PC-9 (cell line): Measurements from ENCODE around the gene MACROD2. TPM values are rescaled to one million over a fixed set of nuclear protein-coding genes. Genes with fewer than 3 reads are reported as not detected.

Experiments
- BruUV-seq: library from RNA; stranded (reverse); fragments of 400-500 nt; replicated peaks from 2 replicates; lab custom pipeline; 2021; lab: Mats Ljungman, UMichigan
- CTCF ChIA-PET: fragments of 300-600 bp; sonication (Branson Sonifier 250); formaldehyde crosslinking; loops from one replicate; lab custom pipeline; 2022; ENCODE audit warnings: antibody characterized with exemption; lab: Charles Lee
- POLR2A ChIA-PET: fragments of 300-600 bp; sonication (Branson Sonifier 250); formaldehyde crosslinking; loops from one replicate; lab custom pipeline; 2022; ENCODE audit warnings: antibody characterized with exemption; ENCODE audit not compliant: unreplicated experiment; lab: Charles Lee
- DNase-seq, 2 experiments: peaks; one replicate each; pipeline versions ENCODE4 v3.0.0 to v3.0.0-alpha.2; 2015 to 2022; ENCODE audit warnings: mixed read lengths in 1 of 2
- H2AFZ ChIP-seq: fragments of 200-600 bp; sonication (generic); 2 replicates; pipeline ENCODE4 v1.8.1; 2017; ENCODE audit warnings: antibody characterized with exemption
- H3F3A ChIP-seq: fragments of 200-600 bp; sonication (generic); 2 replicates; pipeline ENCODE4 v1.8.1; 2017; ENCODE audit warnings: antibody characterized with exemption, mild to moderate bottlenecking, low read depth; ENCODE audit not compliant: insufficient read depth
- H3K27ac ChIP-seq: fragments of 200-600 bp; sonication (generic); 2 replicates; pipeline ENCODE4 v1.6.1; 2016; ENCODE audit warnings: mixed run types
- H3K27me3 ChIP-seq: fragments of 200-600 bp; sonication (generic); 2 replicates; pipeline ENCODE4 v1.6.1; 2016; ENCODE audit warnings: low read depth, mixed run types; ENCODE audit not compliant: insufficient read depth
- H3K36me3 ChIP-seq: fragments of 200-600 bp; sonication (generic); 2 replicates; pipeline ENCODE4 v1.6.1; 2016; ENCODE audit warnings: low read depth, mixed run types
- H3K4me1 ChIP-seq: fragments of 200-600 bp; sonication (generic); replicated peaks from 2 replicates; pipeline ENCODE4 v1.6.1; 2016; ENCODE audit warnings: mixed run types; ENCODE audit not compliant: insufficient read depth
- H3K4me2 ChIP-seq: fragments of 200-600 bp; sonication (generic); 2 replicates; pipeline ENCODE4 v1.6.1; 2017; ENCODE audit warnings: mixed run types
- H3K4me3 ChIP-seq: fragments of 200-600 bp; sonication (generic); 2 replicates; pipeline ENCODE4 v1.6.1; 2016; ENCODE audit warnings: mixed run types
- H3K79me2 ChIP-seq: fragments of 200-600 bp; sonication (generic); 2 replicates; pipeline ENCODE4 v1.6.1; 2017; ENCODE audit warnings: low read depth, mixed run types
- H3K9me2 ChIP-seq: fragments of 200-600 bp; sonication (generic); 2 replicates; pipeline ENCODE4 v1.8.1; 2017; ENCODE audit warnings: mild to moderate bottlenecking; ENCODE audit not compliant: insufficient read depth
- H3K9me3 ChIP-seq: fragments of 200-600 bp; sonication (generic); 2 replicates; pipeline ENCODE4 v1.8.1; 2016; ENCODE audit warnings: low read depth; ENCODE audit not compliant: insufficient read depth
- H4K20me1 ChIP-seq: fragments of 200-600 bp; sonication (generic); 2 replicates; pipeline ENCODE4 v1.8.1; 2017; ENCODE audit not compliant: insufficient read depth
- EZH2 ChIP-seq: fragments of 200-600 bp; sonication (generic); IDR thresholded peaks from 2 replicates; pipeline ENCODE4 v1.8.0; 2017; ENCODE audit warnings: antibody characterized with exemption, low read depth
- intact Hi-C: fragments of 100-400 bp; cut with micrococcal nuclease; formaldehyde crosslinking; loops from one replicate; pipeline ENCODE4 v1.10.0; 2022; ENCODE audit not compliant: unreplicated experiment
- total RNA-seq: library from RNA; stranded (reverse); gene quantifications from 2 replicates; pipeline ENCODE4 v1.2.3, GENCODE V29; 2021
- TF ChIP-seq, protein P1 (sequence below): fragments of 200-600 bp; sonication (generic); conservative IDR thresholded peaks from 2 replicates; pipeline ENCODE4 v1.6.1; 2017; ENCODE audit warnings: mixed run types, antibody characterized with exemption, mild to moderate bottlenecking, moderate library complexity

The MACROD2 gene
- total RNA-seq, 1 experiment from 2014 or later = 11.4 TPM

DNA sequence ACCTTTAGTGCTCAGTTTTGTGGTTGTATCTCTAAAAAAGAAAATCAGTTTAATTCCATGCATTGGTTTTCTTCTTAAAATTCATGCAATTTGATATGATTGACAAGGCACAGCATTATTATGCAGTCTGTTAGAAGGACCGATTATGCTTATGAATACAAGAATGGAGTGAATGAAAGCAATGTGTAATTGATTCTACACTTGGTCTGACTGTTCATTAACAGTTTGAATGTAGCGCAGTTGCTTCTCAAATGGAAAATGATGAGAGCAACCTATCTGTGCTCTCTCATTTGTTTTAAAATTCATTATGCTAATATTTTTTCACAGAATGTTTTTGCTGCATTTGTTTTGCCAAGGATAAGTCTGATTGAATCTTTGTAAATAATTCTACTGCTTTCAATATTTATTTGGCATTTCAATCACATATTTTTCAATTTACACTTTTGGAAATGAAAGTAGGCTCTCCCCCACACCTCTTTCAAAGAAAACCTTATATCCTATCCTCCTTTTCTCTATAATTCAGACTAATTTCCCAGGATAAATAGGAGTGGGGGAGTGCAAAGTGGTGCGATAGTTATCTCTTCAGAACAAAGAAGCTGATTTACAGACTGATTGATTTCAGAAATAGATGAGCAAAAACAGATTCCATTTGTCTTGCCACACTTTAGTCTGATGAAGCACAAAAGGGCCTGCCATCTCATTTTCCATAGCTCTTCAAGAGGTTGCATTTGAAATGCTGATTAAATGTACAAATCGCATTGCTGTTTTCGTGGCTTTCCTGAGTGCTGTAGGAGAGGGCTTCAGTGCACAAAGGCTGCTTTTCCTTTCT, 1227.4 kb downstream of the MACROD2 start:
- Histone ChIP-seq H3K36me3 (no peaks in the 10 kb centered on the region), H3K27me3 (no peaks in the 10 kb centered on the region), H3K9me2 (no peaks in the 10 kb centered on the region), H3K79me2 (no peaks in the 10 kb centered on the region), H3K4me2 (no peak overlapping the region), H3F3A (no peaks in the 10 kb centered on the region), H3K4me3 (no peak overlapping the region), H4K20me1 (no peaks in the 10 kb centered on the region), H3K27ac (no peak overlapping the region), H2AFZ (no peak overlapping the region), H3K4me1 (0 out of 2 replicates have a peak, but pooled peaks cover 4% of the 10 kb centered on the region), H3K9me3 (no peaks in the 10 kb centered on the region)
- DNase-seq = no peak
- ChIA-PET CTCF (no interaction called here), POLR2A (no interaction called here)
- no TSS peak for BruUV-seq
- TF ChIP-seq, protein P1, sequence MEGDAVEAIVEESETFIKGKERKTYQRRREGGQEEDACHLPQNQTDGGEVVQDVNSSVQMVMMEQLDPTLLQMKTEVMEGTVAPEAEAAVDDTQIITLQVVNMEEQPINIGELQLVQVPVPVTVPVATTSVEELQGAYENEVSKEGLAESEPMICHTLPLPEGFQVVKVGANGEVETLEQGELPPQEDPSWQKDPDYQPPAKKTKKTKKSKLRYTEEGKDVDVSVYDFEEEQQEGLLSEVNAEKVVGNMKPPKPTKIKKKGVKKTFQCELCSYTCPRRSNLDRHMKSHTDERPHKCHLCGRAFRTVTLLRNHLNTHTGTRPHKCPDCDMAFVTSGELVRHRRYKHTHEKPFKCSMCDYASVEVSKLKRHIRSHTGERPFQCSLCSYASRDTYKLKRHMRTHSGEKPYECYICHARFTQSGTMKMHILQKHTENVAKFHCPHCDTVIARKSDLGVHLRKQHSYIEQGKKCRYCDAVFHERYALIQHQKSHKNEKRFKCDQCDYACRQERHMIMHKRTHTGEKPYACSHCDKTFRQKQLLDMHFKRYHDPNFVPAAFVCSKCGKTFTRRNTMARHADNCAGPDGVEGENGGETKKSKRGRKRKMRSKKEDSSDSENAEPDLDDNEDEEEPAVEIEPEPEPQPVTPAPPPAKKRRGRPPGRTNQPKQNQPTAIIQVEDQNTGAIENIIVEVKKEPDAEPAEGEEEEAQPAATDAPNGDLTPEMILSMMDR = no peak
- TF ChIP-seq EZH2 = no peak
- intact Hi-C loops = no loop called here

DNA sequence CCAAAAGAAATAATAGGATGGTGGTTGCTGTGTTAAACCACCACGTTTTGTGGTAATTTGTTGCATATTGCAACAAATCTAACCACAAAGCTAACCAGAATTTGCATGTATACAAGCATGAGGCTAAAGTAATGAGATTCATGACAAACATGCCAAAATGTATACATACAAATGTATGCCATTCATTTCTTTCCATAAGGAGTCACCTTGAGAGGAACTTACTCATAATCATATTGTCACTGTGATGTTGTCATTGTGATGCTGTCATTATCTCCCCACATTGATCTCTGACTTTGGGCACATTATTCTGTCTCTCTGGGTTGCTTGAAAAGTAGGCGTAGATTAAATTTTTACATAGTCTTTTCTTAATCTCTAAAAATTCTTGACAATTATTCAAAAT, 1228.9 kb downstream of the MACROD2 start:
- Histone ChIP-seq H4K20me1 (no peaks in the 10 kb centered on the region), H3K4me1 (0 out of 2 replicates have a peak, but pooled peaks cover 4% of the 10 kb centered on the region), H3K9me3 (no peaks in the 10 kb centered on the region), H3K4me2 (no peak overlapping the region), H3F3A (no peaks in the 10 kb centered on the region), H3K9me2 (no peaks in the 10 kb centered on the region), H3K27me3 (no peaks in the 10 kb centered on the region), H2AFZ (no peak overlapping the region), H3K79me2 (no peaks in the 10 kb centered on the region), H3K36me3 (no peaks in the 10 kb centered on the region), H3K4me3 (no peak overlapping the region), H3K27ac (no peak overlapping the region)
- ChIA-PET CTCF (no interaction called here), POLR2A (no interaction called here)
- intact Hi-C loops = no loop called here
- DNase-seq = no peak
- TF ChIP-seq, protein P1 = no peak
- TF ChIP-seq EZH2 = no peak
- BruUV-seq = no TSS peak

DNA sequence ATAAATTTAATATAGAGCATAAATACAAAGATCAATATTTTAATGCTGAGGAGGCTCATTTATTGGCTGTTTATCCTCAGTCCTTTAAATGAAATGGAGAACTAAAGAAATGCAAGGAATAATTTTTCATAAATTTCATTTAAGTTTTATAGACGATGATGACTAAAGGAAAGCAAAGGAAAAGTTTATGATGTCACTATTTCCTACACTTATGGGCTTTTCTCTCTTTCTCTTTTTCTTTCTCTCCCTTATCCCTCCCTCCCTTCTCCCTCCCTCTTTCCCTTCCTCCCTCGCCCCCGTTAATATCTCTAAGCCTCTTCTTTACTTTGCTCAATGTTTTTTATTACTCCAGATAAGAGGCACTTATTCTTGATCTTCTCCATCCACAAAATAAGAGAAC, 1231.8 kb downstream of the MACROD2 start:
- Histone ChIP-seq H3K27ac (no peak overlapping the region), H3K27me3 (no peaks in the 10 kb centered on the region), H3K36me3 (no peaks in the 10 kb centered on the region), H3K79me2 (no peaks in the 10 kb centered on the region), H3K9me2 (no peaks in the 10 kb centered on the region), H3K4me1 (no peaks in the 10 kb centered on the region), H3K4me2 (no peak overlapping the region), H3K9me3 (no peaks in the 10 kb centered on the region), H4K20me1 (no peaks in the 10 kb centered on the region), H3F3A (no peaks in the 10 kb centered on the region), H2AFZ (no peak overlapping the region), H3K4me3 (no peak overlapping the region)
- DNase-seq = no peak
- ChIA-PET POLR2A (no interaction called here), CTCF (no interaction called here)
- no peak for TF ChIP-seq EZH2
- TF ChIP-seq, protein P1 = no peak
- BruUV-seq = no TSS peak
- intact Hi-C loops = no loop called here
